DMS114 treated with DMSO at 0.1 percent for 48 hours (cell line): Measurements from ENCODE around the gene SCAPER.
"Not testable (repeated sequence)": the region's sequence is repeated elsewhere in the genome, so short reads cannot be mapped to it uniquely, and the experiment has no call there.

Experiments
- DNase-seq: peaks from one replicate; lab custom pipeline; 2025; ENCODE audit not compliant: unreplicated experiment; lab: John Stamatoyannopoulos, UW

SCAPER gene

DNA sequence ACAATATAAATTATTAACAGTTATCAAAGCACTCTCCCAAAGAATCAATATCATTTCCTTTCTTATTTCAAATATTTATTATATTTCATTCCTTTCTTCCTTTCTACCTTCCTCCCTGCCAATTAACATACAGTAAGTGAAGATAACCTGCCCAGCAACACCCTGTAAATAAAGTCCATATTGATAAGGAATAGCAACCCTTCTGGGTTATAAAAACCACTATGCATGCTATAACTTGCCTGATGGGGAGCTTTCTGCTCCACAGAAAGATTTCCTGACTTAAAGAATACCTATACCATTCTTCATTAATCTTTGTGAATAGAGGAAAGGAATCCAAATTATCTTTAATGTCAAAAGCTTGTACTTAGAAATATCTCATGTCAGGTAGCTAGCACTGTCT is 402.0 kb downstream of the SCAPER start:
- no peak for DNase-seq

DNA sequence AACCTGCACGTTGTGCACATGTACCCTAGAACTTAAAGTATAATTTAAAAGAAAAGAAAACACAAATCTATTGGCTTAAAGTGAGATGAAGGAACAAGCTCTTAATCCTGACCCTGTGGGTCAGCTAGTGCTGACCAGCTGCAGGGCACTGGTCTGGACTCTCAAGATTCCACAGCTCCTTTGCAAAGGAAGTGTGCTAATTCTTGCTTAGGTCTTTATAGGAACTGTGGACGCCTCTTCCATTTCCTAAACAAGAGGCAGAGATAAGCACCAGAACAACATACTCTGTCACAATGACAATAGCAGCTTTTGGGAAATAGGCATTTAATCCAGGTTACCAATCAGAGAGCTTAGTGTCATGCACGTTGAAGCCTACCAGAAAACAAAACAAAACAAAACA is 402.5 kb downstream of the SCAPER start:
- no peak for DNase-seq

DNA sequence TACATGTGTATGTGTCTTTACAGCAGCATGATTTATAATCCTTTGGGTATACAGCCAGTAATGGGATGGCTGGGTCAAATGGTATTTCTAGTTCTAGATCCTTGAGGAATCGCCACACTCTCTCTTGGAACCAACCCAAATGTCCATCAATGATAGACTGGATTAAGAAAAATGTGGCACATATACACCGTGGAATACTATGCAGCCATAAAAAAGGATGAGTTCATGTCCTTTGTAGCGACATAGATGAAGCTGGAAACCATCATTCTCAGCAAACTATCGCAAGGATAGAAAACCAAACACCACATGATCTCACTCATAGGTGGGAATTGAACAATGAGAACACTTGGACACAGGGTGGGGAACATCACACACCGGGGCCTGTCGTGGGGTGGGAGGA is 403.0 kb downstream of the SCAPER start:
- not testable (repeated sequence) for DNase-seq

DNA sequence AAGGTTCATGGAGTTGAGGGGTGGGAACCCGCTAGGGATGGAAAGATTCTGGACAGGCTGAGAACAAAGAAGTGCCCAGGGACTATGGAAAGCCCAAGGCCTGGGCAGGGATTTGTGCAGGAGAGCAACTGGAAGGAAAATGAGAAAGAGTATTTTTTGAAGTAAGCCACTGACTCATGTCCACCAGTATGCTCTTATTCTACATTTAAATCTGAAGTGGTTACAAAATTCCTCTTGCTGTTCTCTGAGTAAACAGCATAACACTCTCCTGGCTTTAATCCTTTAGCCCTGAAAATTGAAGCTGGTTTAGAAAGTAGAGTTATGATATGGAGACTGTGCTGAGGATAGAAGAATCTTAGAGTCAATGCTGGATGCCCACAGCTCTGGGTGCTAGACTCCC is 403.4 kb downstream of the SCAPER start:
- DNase-seq: no peak

DNA sequence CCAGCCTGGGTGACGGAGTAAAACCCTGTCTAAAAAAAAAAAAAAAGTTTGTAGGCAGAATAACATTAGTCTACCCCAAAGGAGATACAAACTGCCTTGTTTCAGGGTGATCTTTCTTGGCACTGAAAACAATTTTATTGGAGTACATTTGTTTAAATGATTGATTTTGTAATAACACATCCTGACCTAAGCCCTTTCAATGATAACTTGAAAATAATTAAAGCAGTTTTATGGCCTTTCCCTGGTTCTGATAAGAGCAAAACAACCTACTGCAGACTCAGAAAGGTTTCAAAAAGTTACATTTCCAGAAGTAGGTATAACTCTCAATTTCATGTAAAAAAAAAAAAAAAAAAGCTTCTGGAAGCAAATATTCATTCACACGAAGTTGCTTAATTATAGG is 404.1 kb downstream of the SCAPER start:
- no peak for DNase-seq

DNA sequence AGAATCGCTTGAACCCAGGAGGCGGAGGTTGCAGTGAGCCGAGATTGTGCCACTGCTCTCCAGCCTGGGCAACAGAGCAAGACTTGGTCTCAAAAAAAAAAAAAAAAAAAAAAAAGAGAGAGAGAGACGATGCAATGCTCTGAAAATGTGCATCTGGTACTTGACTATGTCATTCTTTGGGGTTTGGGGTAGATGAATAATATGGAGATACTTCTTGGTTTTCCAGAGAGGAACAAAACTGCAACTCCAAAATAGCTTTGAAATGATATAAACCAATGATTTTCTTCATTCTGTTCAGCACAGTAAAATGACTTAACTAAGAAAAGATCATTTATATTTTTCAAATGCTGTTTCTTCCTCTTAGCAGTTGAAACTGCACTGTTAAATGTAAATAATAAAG is 409.7 kb downstream of the SCAPER start:
- DNase-seq: no peak

DNA sequence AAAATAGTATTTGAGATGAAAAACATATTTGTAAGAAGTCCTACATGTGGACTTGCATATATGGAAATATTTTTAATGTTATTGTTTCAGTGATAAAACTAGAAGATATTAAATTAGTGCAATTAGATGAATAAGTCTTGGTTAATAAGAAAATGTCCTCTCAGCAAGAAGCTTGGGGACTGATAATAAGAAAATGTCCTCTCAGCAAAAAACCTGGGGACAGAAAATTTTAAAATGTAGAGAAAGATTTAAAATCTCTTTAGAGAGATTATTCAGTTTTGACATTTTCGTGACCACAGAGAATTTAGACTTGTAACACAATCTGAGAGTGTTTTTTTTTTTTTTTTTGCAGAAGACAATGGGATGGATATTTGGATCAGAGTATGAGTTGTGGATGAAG is 412.6 kb downstream of the SCAPER start:
- no peak for DNase-seq

DNA sequence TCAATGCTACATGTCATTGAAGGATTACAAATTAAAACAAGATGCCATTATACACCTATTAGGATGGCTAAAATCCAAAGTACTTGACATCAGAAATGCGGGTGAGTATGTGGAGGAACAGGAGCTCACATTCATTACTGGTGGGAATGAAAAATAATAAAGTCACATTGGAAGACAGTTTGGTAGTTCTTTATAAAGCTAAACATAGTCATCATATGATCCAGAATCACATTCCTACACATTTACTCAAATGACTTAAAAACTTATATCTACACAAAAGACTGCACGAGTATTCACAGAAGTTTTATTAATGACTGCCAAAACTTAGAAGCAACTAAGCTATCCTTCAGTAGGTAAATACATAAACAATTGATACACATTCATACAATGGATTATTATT is 421.4 kb downstream of the SCAPER start:
- no peak for DNase-seq

DNA sequence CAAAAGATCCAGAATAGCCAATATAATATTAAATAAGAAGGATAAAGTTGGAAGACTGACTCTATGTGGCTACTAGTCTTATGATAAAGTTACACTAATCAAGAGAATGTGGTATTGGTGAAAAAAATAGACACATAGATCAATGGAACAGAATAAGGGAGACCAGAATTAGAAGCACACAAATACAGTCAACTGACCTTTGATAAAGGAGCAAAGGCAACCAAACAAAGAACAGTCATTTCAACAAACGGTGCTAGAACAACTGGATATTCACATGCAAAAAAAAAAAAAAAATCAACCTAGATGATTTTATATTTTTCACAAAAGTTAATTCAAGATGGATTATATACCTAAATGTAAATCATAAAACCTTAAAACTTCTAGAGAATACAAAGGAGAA is 422.1 kb downstream of the SCAPER start:
- DNase-seq: no peak

DNA sequence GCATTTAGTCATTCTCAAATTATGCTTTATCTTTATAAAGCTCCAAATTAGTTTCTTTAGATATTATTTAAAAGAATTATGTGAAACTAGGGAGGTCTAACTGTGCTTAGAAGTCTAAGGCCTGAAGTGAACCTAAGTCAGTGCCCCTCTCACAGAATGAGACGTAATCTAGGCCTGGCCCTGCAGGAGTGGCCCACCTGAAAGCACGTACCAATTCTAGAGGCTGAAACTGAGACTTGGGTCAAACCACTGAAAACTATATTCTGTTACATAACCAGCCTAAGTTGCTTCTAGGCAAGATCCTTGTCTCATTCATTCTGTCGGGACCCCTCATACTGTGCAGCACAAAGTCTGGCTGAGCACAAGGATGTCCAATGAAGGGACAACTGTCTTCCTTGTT is 424.9 kb downstream of the SCAPER start:
- no peak for DNase-seq

DNA sequence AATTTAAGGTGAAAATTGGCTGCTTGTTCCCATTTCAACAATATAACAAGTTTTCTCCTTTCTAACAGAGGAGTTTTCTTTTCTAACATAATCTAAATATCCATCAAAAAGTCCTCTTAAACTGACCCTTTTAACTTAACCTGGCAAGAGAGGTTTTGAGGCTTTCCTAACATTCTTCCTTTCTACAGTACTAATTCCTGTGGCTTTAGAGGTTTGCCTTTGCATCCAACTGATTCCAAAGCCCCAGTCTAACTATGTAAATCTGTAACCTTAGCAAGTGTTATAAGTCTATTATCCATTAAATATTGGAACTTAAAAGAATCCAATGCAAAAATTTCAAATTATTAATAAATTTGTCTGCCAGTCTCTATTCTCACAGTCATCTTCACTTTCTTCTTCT is 434.4 kb downstream of the SCAPER start:
- DNase-seq: no peak

DNA sequence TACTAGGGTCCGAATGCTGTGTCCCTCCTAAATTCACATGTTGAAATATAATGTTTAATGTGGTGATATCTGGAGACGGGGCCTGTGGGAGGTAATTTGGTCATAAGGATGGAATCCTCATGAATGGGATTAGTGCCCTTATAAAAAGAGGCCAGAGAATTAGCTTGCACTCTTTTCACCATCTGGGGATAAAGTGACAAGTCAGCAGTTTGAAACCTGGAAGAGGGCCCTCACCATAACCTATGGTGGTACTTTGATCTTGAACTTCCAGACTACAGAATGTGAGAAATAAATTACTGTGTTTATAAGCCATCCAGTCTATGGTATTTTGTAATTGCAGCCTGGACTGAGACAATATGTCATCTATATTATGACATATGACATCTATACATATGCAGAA is 436.4 kb downstream of the SCAPER start:
- no peak for DNase-seq

DNA sequence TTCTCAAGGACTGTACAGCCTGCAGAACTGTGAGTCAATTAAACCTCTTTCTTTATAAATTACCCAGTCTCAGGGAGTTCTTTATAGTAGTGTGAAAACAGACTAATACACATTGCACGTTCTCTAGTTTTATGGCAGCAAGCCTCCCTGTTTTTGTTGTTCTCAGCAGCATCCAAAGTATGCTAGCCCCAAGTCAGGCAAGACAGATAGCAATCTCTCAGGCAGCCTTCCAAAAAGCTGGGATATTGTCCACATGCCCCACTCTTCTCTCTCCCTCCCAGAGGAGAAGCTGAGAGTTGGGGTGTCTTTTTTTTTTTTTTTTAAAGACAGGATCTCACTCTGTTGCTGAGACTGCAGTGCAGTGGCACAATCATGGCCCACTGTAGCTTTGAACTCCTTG is 438.0 kb downstream of the SCAPER start:
- no peak for DNase-seq

DNA sequence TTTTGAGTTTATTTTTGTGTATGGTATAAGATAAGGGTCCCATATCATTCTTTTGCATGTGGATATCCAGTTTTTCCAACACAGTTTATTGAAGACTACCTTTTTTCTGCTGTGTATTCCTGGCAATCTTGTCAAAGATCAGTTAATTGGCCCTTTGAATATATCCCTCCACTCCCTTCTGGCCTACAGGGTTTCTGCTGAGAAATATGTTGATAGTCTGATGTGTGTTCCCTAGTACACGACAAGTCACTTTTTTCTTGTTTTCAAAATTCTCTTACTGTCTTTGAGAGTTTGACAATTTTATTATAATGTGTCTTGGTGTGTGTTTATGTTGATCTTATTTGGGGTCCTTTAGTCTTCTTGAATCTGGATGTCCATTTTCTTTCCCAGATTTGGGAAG is 439.4 kb downstream of the SCAPER start:
- no peak for DNase-seq

DNA sequence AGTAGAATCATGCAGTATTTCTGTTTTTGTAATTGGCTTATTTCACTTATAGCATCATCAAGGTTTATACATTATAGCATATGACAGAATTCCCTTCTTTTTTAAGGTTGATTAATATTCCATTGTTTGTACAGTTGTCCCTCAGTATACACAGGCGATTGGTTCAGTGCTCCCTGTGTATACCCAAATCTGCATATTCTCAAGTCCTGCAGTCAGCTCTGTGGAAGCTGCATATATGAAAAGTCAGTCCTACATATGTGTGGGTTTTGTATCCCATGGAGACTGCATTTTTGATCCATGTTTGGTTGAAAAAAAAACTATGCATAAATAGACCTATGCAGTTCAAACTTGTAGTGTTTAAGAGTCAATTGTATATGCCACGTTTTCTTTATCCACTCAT is 440.9 kb downstream of the SCAPER start:
- no peak for DNase-seq

DNA sequence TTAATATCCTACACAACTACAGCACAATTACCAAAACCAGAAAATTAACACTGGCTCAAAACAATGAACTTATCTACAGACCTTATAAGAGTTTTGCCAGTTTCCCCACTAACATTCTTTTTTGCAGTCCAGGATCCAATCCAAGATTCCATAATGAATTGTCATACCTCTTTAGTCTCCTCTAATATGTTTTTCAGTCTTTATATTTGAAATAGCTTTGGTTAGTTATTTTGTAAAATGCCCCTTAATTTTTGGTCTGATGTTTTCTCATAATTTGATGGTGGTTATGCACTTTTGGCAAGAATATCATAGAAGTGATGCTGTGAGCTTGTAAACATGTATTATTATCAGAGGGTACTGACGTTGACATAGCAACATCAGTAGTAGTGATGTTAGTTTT is 444.3 kb downstream of the SCAPER start:
- no peak for DNase-seq

DNA sequence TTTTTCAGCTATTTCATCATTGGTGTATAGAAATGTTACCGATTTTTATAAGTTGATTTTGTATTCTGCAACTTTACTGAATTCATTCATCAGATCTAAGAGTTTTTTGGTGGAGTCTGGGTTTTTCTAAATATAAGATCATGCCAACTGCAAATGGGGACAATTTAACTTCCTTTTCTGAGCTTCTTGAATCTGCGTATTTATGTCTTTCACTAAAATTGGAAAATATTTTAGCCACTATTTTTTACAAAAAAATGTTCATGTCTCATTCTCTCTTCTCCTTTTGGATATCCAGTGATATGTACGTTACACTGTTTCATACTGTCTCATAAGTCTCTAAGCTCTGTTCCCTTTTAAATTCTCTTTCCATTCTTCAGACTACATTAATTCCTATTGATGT is 444.8 kb downstream of the SCAPER start:
- DNase-seq: no peak

DNA sequence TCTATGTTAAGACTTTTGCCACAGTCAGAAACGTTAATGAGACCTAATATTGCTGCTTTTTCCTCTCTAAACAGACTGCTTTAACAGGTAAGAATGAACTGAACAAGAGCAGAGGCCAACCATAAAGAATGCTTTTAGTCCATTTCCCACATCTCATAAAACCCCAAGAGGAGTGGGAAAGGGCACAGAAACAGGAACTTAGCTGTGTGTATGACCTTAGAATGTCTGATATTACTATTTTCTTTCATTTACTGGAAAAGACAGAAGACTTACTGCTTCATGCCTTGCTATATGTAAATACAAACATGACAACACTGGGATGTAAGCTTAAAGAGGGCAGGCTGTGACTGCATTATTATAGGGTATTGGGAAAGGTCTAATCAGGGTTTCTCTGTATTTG is 453.6 kb downstream of the SCAPER start:
- DNase-seq: no peak

DNA sequence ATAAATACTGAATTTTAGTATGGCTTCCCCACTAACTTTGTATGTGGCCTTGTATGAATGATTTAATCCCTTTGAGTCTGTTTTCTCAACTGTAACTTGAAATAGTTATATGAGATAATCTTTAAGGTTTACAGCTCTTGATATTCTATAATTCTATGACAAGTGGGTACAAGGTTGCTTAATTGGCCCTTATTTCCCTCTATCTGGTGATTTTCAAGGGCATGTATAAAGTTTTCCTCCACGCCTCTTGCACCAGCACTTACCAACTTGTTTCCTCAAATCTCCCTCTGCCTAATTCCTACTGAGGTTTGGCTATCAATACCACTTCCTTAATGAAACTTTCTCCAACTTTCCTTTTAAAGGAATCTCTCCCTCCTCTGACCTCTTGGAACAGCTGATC is 455.7 kb downstream of the SCAPER start:
- DNase-seq: no peak

DNA sequence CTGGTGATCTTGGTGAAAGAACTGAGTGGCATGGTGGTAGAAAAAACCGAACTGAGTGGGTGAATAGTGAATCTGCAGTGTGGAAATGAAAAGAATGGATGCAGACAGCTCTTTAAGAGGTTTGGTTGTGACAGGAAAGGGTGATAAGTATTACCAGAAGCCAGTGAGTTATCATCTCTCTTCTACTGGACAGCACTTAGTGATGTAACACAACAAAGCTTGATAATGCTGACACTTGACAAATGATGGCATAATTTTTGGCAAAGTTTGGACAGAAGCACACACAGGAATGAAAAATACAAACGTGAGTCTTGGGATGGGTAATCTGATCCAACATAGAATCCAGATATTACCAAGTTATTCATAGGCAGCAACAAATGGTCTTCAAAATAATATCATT is 456.4 kb downstream of the SCAPER start:
- DNase-seq: no peak

DNA sequence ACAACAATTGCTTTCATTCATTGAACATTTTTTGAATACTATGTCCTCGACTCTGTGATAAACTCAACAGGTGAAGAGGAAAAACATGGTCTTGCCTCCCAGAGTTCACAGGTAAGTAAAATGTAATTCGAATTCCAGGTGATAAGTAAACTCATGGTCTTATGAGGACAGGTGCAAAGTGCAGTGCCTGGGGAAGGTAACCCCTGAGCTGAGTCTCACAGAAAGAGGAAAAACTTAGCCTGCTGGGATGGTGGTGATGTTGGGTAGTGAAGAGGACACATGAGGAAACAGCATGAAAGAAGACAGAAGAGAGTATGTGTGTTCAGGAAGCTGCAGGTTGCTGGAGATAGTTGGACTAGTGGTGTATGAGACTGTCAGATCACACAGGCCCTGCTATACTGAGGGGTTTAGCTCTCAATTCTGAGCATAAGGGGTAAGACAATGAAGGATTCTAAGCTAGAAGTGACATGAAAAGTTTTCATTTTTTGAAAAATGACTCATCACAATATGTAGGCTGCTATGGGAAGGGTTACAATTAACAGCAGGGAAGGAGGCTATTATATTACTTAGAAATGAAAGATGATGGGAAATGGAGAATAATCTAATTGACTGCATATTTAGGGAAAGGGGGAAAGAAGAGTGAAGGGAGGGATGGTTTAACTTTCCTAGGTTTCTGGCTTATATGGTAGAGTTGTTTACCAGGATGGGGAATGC is 457.3 kb downstream of the SCAPER start:
- no peak for DNase-seq

DNA sequence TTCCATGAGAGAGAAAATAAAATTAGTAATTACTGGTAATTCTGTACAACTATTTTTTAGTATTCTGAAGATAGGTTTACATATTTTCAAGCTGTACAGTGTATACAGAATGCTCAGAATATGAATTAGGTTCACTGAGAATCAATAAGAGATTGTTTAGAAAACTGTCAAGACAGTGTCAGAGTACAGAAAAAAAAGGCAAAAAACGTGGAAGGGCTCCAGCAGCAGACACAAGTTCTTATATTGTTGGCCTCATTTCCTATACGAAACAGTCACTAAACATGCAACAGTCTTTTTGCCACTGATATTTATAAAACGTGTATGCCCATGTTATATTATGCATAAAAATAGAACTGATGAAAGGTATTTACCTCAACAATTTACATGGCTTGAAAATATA is 464.7 kb downstream of the SCAPER start:
- DNase-seq: no peak

DNA sequence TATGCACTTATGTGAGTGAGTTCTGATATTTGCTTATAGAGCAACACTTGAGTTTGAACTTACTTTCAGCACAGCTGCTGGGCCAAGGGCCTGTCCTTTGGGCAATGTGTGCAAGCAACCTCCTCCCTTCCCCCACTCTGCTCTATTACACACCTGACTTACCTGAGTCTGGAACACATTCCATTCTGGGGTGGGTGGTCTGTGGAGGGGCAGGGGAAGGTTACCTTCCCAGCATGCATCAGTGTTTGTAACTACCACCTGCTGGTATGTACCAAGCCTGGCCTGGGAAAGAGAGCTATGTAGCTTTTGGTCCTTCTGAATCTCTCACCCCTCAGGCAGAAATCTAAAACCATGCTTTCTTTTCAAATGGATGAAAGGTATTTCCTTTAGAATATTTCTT is 465.6 kb downstream of the SCAPER start:
- DNase-seq: no peak
